ENCODE results near the gene NKX1-2.

The NKX1-2 gene

DNA sequence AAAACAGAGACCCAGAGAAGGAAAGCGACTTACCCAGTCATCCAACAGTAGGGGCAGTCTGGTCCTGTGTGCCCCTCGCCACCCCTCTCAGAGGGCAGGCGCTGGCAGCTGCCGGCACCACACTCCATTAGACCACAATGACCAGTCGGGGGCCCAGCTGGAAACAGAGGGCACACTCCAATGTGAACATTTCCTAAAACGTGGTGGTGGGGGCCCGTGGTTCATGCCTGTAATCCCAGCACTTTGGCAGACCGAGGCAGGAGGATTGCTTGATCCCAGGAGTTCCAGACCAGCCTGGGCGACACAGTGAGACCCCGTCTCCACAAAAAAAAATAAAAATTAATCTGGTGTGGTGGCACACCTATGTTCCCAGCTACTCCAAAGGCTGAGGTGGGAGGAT, 30.2 kb downstream of the NKX1-2 start:
- peak overlapping the region; percentile 58 for H3K4me3 ChIP-seq (ENCODE audit: insufficient read depth, low read depth, low read length, poor library complexity, severe bottlenecking)
- peaks cover 8% of the 10 kb centered on the region for H3K4me1 ChIP-seq (ENCODE audit: control insufficient read depth, insufficient read depth, low read length, poor library complexity, severe bottlenecking)
- no peak for DNase-seq
- H3K27me3 ChIP-seq (replicated peaks; ENCODE audit: control insufficient read depth, insufficient read depth, low read length, poor library complexity, severe bottlenecking), result no peaks in the 10 kb centered on the region
- H3K9me3 ChIP-seq (ENCODE audit: control insufficient read depth, low read length), result no peaks in the 10 kb centered on the region
- H3K36me3 ChIP-seq (ENCODE audit: control insufficient read depth, insufficient read depth, low read length), result no peaks in the 10 kb centered on the region
- no peak overlapping the region for H3K27ac ChIP-seq (ENCODE audit: insufficient read depth, low read length, poor library complexity, severe bottlenecking)

DNA sequence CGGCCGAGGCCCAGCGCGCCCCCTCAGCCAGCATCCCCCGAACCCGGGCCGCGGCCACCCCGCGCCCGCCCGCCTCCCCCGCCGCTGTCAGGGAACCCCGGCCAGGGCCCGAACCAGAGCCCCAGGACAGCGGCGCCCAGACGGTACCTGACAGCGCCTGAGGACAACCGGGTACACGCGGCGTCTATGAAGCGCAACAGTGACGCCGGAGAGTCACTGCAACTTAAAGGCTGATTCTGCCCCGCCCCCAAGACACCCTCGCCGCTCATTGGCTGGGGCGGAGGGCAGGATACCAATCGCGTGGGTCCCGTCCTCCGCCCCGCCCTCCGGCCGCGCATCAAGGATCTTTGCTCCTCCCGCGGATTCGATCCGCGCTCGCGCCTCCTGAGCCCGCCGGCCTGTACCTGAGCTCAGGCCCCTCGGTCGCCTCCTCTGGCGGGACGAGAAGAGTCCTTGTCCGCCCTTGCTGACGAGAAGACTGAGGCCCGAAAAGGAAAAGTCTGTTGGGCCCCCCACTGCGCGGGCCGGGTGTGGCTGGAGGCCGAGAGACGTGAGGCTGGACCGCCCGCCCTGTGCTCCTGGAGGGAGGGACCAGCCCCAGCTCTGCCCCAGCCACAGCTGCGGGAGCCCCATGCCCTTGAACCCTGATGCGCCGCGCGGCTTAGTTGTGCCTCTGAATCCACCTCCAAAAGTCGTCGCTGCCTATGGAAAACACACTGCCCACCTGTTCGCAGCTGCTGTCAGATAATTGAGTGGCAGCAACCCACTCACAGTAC, 30.9 kb downstream of the NKX1-2 start, which contains the start of gene OAT:
TSS of gene OAT (minus strand) at position 198 of the 776 bp plus-strand sequence. CDS start 6,752 bp downstream, outside the sequence.
- H3K27me3 ChIP-seq (replicated peaks; ENCODE audit: control insufficient read depth, insufficient read depth, low read length, poor library complexity, severe bottlenecking), result no peaks in the 10 kb centered on the region
- H3K4me3 ChIP-seq (ENCODE audit: insufficient read depth, low read depth, low read length, poor library complexity, severe bottlenecking), result peak within 1 kb of the TSS; percentile 73

DNA sequence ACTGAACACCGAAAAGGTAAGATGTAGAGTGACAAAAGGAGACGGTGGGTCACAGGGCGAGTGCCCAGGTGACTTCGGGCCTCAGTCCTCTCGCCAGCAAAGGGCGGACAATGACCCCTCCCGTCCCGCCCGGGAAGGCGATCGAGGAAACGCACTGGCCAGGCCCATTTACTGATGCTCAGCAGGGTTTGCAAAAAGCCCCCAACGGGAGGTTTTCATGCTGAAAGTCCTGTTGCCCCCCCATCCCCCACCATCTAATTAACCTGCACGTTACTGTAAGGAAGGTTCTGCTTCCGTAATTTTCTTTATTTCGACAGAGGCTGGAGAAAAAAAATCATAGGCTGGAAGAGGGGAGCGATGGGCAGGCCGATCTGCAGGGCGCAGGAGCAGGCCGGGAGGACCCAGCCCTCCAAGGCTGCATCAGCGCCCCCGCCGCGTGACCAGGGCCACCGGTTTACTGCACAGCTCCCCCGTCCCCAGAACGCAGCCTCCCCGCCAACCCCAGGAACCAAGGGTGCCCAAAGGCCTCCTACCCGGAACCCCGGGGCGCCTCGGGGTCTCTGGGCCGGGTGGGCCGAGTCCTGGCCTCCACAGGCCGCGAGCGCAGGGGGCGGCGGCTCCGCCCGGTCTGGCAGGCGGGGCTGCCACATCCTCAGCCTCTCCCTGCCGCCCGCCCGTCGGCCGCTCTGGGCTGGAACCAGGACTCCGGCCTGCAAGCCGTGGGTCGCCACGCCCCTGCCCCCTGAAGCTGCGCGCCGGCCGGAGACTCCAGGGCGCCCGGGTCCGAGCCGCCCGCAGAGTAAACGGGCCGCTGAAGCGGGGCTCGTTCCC, 31.7 kb downstream of the NKX1-2 start:
- Histone ChIP-seq H3K4me1 (ENCODE audit: control insufficient read depth, insufficient read depth, low read length, poor library complexity, severe bottlenecking) (peaks cover 8% of the 10 kb centered on the region), H3K27me3 (replicated peaks; ENCODE audit: control insufficient read depth, insufficient read depth, low read length, poor library complexity, severe bottlenecking) (no peaks in the 10 kb centered on the region), H3K27ac (ENCODE audit: insufficient read depth, low read length, poor library complexity, severe bottlenecking) (peak overlapping the region; percentile 67), H3K9me3 (ENCODE audit: control insufficient read depth, low read length) (no peaks in the 10 kb centered on the region), H3K36me3 (ENCODE audit: control insufficient read depth, insufficient read depth, low read length) (no peaks in the 10 kb centered on the region), H3K4me3 (ENCODE audit: insufficient read depth, low read depth, low read length, poor library complexity, severe bottlenecking) (peak overlapping the region; percentile 73)
- peak; percentile 2 to 23 (median 23) for DNase-seq

More for the DNA sequence above, 30.9 kb downstream of the NKX1-2 start, which contains the start of gene OAT:
- H3K36me3 ChIP-seq (ENCODE audit: control insufficient read depth, insufficient read depth, low read length), result no peaks in the 10 kb centered on the region
- peak within 1 kb of the TSS; percentile 67 for H3K27ac ChIP-seq (ENCODE audit: insufficient read depth, low read length, poor library complexity, severe bottlenecking)
- H3K4me1 ChIP-seq (ENCODE audit: control insufficient read depth, insufficient read depth, low read length, poor library complexity, severe bottlenecking), result peaks cover 8% of the 10 kb centered on the region
- H3K9me3 ChIP-seq (ENCODE audit: control insufficient read depth, low read length), result no peaks in the 10 kb centered on the region
- DNase-seq, result peak; percentile 91 to 94 (median 93)

DNA sequence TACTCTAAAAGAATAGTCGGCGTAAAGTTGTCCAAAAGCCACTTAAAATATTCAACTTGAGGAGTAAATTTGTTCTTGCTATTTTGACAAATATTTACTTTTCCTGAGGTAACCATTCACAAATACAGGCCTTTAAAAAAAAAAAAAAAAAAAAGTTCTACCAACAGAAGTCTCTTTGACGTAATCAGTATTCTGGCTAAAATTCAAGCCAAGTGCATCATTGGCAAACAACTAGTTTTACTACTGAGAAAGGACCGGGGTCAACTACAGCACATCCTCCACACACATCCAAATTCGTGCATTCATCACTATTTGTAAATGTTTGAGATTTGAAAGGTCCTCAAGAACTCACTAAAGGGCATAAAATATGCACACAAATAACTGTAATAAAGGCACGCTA, 33.1 kb downstream of the NKX1-2 start:
- Histone ChIP-seq H3K4me1 (ENCODE audit: control insufficient read depth, insufficient read depth, low read length, poor library complexity, severe bottlenecking) (peaks cover 8% of the 10 kb centered on the region), H3K27me3 (replicated peaks; ENCODE audit: control insufficient read depth, insufficient read depth, low read length, poor library complexity, severe bottlenecking) (no peaks in the 10 kb centered on the region), H3K27ac (ENCODE audit: insufficient read depth, low read length, poor library complexity, severe bottlenecking) (no peak overlapping the region), H3K36me3 (ENCODE audit: control insufficient read depth, insufficient read depth, low read length) (no peaks in the 10 kb centered on the region), H3K4me3 (ENCODE audit: insufficient read depth, low read depth, low read length, poor library complexity, severe bottlenecking) (no peak overlapping the region), H3K9me3 (ENCODE audit: control insufficient read depth, low read length) (no peaks in the 10 kb centered on the region)
- DNase-seq, result no peak

DNA sequence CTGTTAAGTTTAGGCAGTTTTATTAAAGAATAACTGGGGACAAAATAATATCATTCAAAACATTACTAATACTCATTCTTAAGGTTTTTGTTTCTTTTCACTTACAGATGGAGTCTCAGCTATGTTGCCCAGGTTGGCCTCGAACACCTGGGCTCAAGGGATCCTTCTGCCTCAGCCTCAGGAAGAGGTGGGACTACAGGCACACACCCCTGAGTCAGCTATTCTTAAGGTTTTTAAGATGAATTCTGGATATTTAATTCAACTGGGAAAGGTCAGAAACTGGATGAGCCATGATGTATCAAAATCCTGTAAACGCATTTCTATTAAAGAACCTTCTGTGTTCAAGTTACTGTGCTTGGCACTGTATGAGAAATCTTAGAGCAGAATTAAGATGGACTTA, 34.6 kb downstream of the NKX1-2 start:
- Histone ChIP-seq H3K36me3 (ENCODE audit: control insufficient read depth, insufficient read depth, low read length) (no peaks in the 10 kb centered on the region), H3K4me1 (ENCODE audit: control insufficient read depth, insufficient read depth, low read length, poor library complexity, severe bottlenecking) (peaks cover 8% of the 10 kb centered on the region), H3K9me3 (ENCODE audit: control insufficient read depth, low read length) (no peaks in the 10 kb centered on the region), H3K27ac (ENCODE audit: insufficient read depth, low read length, poor library complexity, severe bottlenecking) (no peak overlapping the region), H3K27me3 (replicated peaks; ENCODE audit: control insufficient read depth, insufficient read depth, low read length, poor library complexity, severe bottlenecking) (no peaks in the 10 kb centered on the region), H3K4me3 (ENCODE audit: insufficient read depth, low read depth, low read length, poor library complexity, severe bottlenecking) (no peak overlapping the region)
- no peak for DNase-seq

DNA sequence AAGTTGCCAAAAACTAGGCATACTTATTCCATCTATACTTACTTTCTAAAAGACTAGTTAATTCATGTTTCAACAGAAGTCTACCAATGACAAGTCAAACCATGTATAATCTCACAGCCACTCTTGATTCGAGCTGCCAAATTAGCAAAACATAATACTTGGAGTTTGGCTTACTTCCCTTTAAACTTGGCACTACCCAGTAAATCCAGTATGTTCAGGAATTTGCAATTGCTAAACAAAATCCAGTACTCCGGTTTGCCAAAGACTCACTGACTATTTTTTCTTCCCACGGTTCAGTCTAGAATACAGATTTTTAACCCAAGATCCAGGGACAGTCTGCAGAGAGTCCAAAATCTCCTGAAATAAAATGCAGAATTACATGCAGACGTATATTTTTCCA, 35.8 kb downstream of the NKX1-2 start:
- peaks cover under 1% of the 10 kb centered on the region for H3K36me3 ChIP-seq (ENCODE audit: control insufficient read depth, insufficient read depth, low read length)
- DNase-seq, result no peak
- H3K27me3 ChIP-seq (replicated peaks; ENCODE audit: control insufficient read depth, insufficient read depth, low read length, poor library complexity, severe bottlenecking), result no peaks in the 10 kb centered on the region
- H3K4me1 ChIP-seq (ENCODE audit: control insufficient read depth, insufficient read depth, low read length, poor library complexity, severe bottlenecking), result peaks cover 8% of the 10 kb centered on the region
- no peak overlapping the region for H3K27ac ChIP-seq (ENCODE audit: insufficient read depth, low read length, poor library complexity, severe bottlenecking)
- H3K4me3 ChIP-seq (ENCODE audit: insufficient read depth, low read depth, low read length, poor library complexity, severe bottlenecking), result no peak overlapping the region
- no peaks in the 10 kb centered on the region for H3K9me3 ChIP-seq (ENCODE audit: control insufficient read depth, low read length)

DNA sequence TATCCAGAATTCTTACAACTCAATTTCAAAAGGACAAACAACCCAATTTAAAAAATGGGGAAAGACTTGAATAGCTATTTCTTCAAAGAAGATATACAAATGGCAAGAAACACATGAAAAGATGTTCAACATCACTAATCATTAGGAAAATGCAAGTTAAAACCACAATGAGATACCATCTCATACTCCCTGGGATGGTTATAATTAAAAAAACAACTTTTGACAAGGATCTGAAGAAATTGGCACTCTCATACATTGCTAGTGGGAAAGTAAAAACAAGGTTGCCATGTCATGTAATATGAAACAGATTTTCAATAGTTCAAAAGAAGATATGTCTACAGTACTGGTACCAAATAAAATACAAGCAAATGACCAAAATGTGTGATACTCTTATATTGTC, 40.1 kb downstream of the NKX1-2 start:
- H3K27me3 ChIP-seq (replicated peaks; ENCODE audit: control insufficient read depth, insufficient read depth, low read length, poor library complexity, severe bottlenecking), result no peaks in the 10 kb centered on the region
- H3K36me3 ChIP-seq (ENCODE audit: control insufficient read depth, insufficient read depth, low read length), result peaks cover 22% of the 10 kb centered on the region
- H3K4me3 ChIP-seq (ENCODE audit: insufficient read depth, low read depth, low read length, poor library complexity, severe bottlenecking), result no peak overlapping the region
- no peaks in the 10 kb centered on the region for H3K9me3 ChIP-seq (ENCODE audit: control insufficient read depth, low read length)
- H3K4me1 ChIP-seq (ENCODE audit: control insufficient read depth, insufficient read depth, low read length, poor library complexity, severe bottlenecking), result no peaks in the 10 kb centered on the region
- H3K27ac ChIP-seq (ENCODE audit: insufficient read depth, low read length, poor library complexity, severe bottlenecking), result no peak overlapping the region
- DNase-seq, result no peak

DNA sequence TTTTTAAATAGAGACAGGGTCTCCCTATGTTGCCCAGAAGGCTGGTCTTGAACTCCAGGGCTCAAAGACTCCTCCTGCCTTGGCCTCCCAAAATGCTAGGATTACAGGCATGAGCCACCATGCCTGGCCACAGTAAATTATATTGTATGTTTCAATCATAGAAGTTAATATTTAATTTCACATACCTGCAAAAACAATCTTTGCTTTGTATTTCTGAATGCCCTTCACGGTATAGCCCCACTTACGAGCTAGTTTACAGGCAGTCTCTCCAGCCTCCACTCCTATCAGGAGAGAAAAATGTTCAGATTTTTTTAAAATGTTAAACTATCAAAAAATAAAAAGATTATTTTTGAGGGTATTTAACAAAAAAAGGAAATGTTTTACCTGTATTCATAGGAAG, 41.5 kb downstream of the NKX1-2 start:
- no peak for DNase-seq
- Histone ChIP-seq H3K36me3 (ENCODE audit: control insufficient read depth, insufficient read depth, low read length) (peaks cover 22% of the 10 kb centered on the region), H3K4me1 (ENCODE audit: control insufficient read depth, insufficient read depth, low read length, poor library complexity, severe bottlenecking) (no peaks in the 10 kb centered on the region), H3K9me3 (ENCODE audit: control insufficient read depth, low read length) (no peaks in the 10 kb centered on the region), H3K27ac (ENCODE audit: insufficient read depth, low read length, poor library complexity, severe bottlenecking) (no peak overlapping the region), H3K4me3 (ENCODE audit: insufficient read depth, low read depth, low read length, poor library complexity, severe bottlenecking) (no peak overlapping the region), H3K27me3 (replicated peaks; ENCODE audit: control insufficient read depth, insufficient read depth, low read length, poor library complexity, severe bottlenecking) (no peaks in the 10 kb centered on the region)

DNA sequence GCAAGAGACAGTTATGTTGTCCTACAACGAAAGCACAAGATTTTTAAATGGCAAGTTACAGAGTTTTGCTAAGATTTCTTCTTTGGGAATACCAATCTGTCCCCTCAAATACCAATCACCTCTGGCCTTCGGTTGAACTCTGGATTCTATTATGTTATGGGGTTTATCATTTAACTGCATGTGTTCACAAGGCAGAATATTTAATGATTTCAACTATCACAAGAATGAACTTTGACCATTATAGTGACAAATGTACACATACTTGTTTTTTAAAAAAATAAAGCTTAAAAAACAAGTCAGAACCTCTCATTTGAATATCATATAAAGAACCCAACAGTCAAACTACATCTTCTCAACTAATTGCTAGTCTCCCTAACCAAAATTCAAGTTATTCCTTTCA, 42.4 kb downstream of the NKX1-2 start:
- DNase-seq, result no peak
- Histone ChIP-seq H3K27ac (ENCODE audit: insufficient read depth, low read length, poor library complexity, severe bottlenecking) (no peak overlapping the region), H3K4me3 (ENCODE audit: insufficient read depth, low read depth, low read length, poor library complexity, severe bottlenecking) (no peak overlapping the region), H3K9me3 (ENCODE audit: control insufficient read depth, low read length) (no peaks in the 10 kb centered on the region), H3K27me3 (replicated peaks; ENCODE audit: control insufficient read depth, insufficient read depth, low read length, poor library complexity, severe bottlenecking) (no peaks in the 10 kb centered on the region), H3K4me1 (ENCODE audit: control insufficient read depth, insufficient read depth, low read length, poor library complexity, severe bottlenecking) (no peaks in the 10 kb centered on the region), H3K36me3 (ENCODE audit: control insufficient read depth, insufficient read depth, low read length) (peaks cover 25% of the 10 kb centered on the region)

DNA sequence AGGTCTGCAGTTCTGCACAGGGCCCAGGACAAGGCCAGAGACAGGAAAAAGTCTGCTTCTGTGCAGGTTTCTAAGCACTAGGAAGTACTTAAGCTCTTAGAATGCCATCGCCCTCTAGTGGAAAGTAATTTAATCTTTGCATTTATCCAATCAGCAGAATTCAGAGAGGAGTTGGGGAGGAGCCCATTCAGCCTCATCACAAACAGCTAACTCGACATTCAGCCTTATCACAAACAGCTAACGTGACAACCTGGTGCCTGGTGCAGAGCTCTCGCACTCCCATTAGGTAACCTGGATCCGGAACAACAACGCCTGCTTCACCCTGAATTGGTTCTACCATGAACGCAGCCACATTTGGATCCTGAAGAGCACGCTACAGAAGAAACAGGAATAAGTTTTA, 46.3 kb downstream of the NKX1-2 start:
- no peak for DNase-seq
- H3K36me3 ChIP-seq (ENCODE audit: control insufficient read depth, insufficient read depth, low read length), result peaks cover 31% of the 10 kb centered on the region
- no peaks in the 10 kb centered on the region for H3K4me1 ChIP-seq (ENCODE audit: control insufficient read depth, insufficient read depth, low read length, poor library complexity, severe bottlenecking)
- no peak overlapping the region for H3K4me3 ChIP-seq (ENCODE audit: insufficient read depth, low read depth, low read length, poor library complexity, severe bottlenecking)
- no peaks in the 10 kb centered on the region for H3K9me3 ChIP-seq (ENCODE audit: control insufficient read depth, low read length)
- H3K27ac ChIP-seq (ENCODE audit: insufficient read depth, low read length, poor library complexity, severe bottlenecking), result no peak overlapping the region
- H3K27me3 ChIP-seq (replicated peaks; ENCODE audit: control insufficient read depth, insufficient read depth, low read length, poor library complexity, severe bottlenecking), result no peaks in the 10 kb centered on the region
